Dedifferentiated amniotic fluid mesenchymal stem cell (primary cell): ENCODE measurements around the gene CDC42BPB.

Source experiments
- DNase-seq: peaks from one replicate; pipeline ENCODE4 v3.0.0-alpha.2; 2016; ENCODE audit errors: extremely low spot score

CDC42BPB gene

GRCh38 chr14:103057372-103058163, at the start of gene CDC42BPB:
CDC42BPB (minus strand) TSS chr14:103057549; CDS start chr14:103057173, 376 bp downstream.
- peak; percentile 87 for DNase-seq

- DNase-seq, result no peak
Measured at GRCh38 chr14:103105580-103106150, 48.3 kb upstream of the CDC42BPB start.

- no peak for DNase-seq
Measured at GRCh38 chr14:103104654-103105452, 47.5 kb upstream of the CDC42BPB start.

GRCh38 chr14:103104389-103104653, 47.0 kb upstream of the CDC42BPB start:
- no peak for DNase-seq

GRCh38 chr14:103103461-103104388, 46.4 kb upstream of the CDC42BPB start:
- no peak for DNase-seq

- DNase-seq, result no peak
Measured at GRCh38 chr14:103102689-103103260, 45.4 kb upstream of the CDC42BPB start.

GRCh38 chr14:103101963-103102688, 44.8 kb upstream of the CDC42BPB start:
- DNase-seq, result no peak

GRCh38 chr14:103101257-103101962, 44.1 kb upstream of the CDC42BPB start:
- DNase-seq, result no peak

- no peak for DNase-seq
Measured at GRCh38 chr14:103100281-103101121, 43.2 kb upstream of the CDC42BPB start.

- no peak for DNase-seq
Measured at GRCh38 chr14:103099733-103100280, 42.5 kb upstream of the CDC42BPB start.

- DNase-seq, result no peak
Measured at GRCh38 chr14:103099081-103099732, 41.9 kb upstream of the CDC42BPB start.

GRCh38 chr14:103097994-103098957, 40.9 kb upstream of the CDC42BPB start:
- DNase-seq, result no peak

- DNase-seq, result no peak
Measured at GRCh38 chr14:103097244-103097993, 40.1 kb upstream of the CDC42BPB start.

GRCh38 chr14:103096387-103096786, 39.0 kb upstream of the CDC42BPB start:
- no peak for DNase-seq

GRCh38 chr14:103095210-103095778, 37.9 kb upstream of the CDC42BPB start:
- no peak for DNase-seq
